ENCODE data around the gene PRKCA.
"Not testable (repeated sequence)": the region's sequence is repeated elsewhere in the genome, so short reads cannot be mapped to it uniquely, and the experiment has no call there.

PRKCA gene

DNA sequence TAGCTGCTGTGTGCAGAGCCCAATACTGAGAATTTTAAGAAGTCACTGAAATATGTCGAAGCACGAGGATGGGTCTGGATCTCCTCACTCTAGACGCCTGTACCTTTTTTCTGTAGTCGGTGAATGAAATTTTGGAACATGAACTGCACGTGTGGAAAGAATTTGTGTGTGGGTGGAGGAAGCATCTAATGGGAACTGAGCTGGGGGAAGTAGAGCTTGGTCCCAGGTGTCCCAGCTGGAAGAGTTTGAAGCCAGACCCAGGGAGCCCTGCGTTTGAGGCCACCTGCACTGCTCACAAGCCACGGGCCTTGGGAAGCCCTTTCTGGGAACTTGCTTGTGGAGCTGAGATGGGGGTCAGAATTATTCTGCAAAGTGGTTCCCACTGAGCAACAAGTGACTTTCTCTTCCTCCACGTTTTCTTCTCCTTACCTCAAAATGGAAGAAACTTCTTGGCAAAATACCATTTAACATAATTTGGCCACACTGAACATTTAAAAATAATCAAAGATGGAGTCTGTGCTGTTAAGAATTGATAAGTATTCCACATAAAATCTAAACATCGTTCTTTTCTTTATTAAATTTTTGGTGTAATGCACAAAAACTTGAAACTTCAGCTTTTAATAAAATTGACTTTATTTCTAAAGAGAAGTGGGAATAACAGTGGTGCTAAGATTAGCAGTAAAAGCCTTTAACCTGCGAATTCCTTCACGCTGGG is 163.8 kb downstream of the PRKCA start:
- DNase-seq (ENCODE audit: low read depth), result no peak

DNA sequence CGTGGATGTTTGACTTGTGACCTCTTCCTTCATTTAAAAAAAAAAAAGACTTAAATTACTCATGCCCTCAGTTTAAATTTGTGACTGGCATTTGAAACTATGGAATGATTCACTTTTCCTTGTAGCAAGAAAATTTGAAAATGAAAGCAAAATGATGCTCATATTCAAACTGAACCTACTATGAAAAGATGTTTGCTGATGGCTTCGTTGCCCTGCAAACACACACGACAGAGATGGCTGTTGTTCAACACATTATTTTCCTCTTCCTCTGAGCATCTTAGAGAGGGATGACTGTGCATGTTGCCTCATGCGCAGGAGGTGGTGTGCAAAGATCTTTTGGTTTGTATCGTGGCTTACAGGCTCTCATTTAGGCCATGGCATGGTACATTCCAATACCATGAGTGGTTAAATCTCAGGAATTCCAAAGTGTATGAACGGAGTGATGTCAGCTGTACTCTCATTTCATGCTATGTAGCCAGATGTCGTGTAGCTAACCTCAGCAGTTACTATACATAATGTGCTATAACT is 164.5 kb downstream of the PRKCA start:
- DNase-seq (ENCODE audit: low read depth), result peak; percentile 100

DNA sequence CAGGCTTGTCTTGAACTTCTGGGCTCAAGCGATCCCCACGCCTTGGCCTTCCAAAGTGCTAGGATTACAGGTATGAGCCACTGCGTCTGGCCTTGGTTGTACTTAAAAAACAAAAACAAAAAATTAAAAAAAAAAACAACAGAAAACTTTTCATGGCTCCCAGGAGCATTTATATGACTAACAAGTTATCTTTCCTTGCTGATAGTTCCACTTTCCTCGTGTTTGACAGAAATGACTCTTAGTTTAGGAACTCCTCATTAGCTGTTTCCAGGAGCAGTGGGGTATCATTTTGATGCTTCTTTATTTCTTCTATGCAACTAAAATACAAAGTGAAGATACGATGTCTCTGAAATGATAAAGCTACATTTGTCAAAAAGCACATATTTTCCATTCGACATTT is 165.4 kb downstream of the PRKCA start:
- DNase-seq (ENCODE audit: low read depth), result peak; percentile 49

DNA sequence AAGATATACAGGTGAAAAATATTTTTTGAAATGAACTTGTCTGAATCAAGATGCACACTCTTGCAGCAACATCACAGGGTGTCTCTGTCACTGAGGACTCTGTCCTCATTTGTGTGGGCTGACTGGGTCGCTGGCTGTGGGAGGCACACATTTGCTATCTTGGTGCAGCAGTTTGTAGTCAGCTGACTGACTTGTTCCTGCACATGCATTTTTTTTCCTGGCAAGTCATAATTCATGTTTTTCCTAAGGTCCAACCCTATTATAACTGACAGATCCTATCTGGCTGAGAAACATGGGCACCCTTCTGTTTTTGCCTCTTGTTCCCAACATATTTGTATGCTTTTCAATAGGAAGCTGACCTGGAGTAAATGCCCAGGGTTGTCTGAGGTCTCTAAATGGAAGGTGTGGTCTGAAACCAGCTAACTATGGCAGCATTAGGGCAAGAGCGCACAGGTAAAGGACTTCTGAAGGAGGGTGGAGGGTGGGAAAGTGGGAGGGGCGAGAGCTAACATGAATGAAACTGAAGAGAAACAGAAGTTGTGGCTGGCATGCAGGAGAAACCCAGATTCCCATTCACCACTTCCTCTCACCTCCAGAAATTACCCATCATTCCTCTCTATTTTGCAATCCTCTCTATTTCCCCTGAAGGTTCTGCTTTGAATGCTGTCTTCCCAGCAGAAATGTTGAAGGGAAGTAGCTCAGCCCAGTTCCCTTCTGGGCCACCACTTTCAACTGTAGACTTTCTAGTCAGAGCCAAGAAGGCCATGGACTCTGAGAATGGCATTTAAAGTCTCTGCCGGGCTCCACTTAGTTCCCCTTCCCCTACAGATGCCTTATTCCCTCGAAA is 166.1 kb downstream of the PRKCA start:
- DNase-seq (ENCODE audit: low read depth), result peak; percentile 72

DNA sequence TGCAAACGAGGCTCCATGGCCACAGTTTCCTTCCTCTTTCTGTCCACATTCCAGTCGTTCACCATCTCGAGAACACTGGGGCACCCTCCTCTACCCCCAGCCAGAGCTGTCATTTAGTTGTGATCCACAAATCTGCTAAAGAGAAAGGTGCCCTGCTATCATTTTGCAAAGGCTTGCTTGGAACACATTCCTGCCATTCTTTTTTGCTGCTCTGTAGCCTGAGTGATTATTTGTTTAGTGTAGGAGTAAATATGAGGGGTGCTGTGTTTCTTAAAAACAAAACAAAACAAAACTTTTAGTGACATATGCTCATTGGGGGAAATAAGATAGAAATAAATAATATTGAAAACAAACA is 166.7 kb downstream of the PRKCA start:
- DNase-seq (ENCODE audit: low read depth), result no peak

DNA sequence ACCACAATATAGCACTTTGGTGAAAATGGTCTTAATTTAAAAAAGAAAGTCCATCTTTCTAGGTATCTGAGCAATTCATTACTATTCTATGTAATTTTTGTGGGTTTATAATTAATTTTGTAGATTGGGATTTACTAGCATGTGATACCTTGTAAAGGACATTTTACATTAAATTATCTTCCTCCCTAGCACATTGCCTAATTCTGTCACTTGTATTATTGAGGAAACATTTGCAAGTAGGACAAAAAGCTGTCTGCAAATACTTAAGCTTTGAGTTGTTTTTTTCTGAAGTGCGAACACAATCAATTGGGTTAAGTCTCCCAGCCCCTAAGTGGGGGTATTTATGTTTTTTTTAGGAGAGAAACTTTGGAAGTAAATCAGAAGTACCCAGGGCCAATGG is 167.0 kb downstream of the PRKCA start:
- no peak for DNase-seq (ENCODE audit: low read depth)

DNA sequence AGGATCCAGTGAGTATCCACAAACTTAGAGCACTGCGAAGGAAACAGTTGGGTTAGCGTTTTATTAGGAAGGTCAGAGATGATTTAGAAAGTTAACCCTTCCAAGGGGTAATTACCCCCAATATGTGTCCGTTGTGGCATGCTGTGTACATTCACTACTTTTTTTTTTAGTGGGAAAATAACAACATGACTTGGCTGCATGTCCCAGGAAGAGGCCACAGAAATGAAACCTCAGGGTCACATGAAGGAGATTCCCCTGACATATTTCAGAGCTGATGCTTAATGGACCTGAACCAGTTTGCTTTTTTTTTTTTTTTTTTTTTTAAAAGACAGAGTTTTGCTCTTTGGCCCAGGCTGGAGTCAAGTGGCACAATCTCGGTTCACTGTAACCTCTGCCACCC is 167.5 kb downstream of the PRKCA start:
- no peak for DNase-seq (ENCODE audit: low read depth)

DNA sequence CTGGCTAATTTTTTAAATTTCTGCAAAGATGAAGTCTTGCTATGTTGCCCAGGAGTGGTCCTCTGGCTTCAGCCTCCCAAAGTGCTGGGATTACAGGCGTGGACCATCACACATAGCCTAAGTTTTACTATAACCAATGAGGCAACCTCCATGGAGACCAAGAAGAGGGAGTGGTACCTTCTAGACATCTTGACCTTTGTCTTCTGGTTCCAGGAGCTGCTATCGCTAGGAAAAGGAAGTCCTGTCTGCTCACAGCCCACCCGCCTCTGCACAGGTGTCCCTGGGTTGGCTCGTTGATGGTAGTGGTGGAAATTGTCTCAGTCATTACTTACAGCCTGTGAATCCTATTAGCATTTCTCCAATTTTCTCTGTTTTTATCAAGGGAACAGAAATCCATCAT is 169.7 kb downstream of the PRKCA start:
- DNase-seq (ENCODE audit: low read depth), result no peak

DNA sequence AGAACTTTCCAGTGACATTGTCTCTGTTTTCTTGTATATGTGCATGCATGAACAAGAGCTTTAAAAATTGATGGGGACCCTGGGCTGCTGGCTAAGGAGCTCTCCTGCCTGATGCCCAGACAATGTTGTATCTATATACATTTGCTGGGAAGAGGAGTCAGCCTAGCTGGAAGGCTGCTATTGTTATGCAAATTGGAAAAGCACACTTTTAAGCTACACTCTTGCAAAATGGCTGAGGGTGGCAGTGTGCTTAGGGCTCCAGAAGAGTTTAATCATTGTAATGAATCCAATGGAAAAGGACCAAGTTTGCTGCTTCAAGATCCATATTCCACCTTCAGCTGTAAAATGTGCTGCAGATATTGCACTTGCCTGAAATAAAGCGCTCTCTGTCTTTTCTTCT is 171.8 kb downstream of the PRKCA start:
- DNase-seq (ENCODE audit: low read depth), result no peak

DNA sequence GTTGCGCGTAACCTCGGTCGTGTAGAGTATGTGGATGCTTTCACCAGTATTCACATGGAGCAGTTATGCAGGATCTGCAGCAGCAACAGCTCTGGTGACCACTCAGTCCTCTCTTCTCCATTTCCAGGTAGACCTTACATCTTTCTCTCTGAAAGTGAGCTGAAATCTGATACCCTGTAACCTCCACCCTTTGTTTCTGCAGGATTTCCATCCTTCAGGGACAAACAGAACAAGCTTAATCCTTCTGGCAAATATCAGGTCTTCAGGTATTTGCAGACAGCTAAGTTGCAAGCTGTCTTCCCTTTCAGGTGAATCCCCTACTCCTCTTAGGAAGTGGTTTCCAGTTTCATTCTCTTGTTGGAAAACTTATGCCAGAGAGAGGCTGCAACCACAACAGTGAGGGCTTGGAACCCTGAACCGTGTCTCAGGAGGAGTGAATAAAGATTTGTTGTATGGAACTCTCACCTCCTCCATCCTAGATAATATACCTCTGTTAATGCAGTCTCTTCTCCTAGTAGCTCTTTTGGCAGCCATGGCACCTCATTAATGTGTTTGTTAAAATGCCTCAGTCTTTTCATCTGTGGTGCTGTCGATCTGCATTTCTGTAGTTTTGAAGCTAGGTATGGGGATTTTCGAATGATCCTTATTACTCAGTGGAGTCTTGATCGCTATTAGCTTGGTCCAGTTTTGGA is 172.5 kb downstream of the PRKCA start:
- no peak for DNase-seq (ENCODE audit: low read depth)

DNA sequence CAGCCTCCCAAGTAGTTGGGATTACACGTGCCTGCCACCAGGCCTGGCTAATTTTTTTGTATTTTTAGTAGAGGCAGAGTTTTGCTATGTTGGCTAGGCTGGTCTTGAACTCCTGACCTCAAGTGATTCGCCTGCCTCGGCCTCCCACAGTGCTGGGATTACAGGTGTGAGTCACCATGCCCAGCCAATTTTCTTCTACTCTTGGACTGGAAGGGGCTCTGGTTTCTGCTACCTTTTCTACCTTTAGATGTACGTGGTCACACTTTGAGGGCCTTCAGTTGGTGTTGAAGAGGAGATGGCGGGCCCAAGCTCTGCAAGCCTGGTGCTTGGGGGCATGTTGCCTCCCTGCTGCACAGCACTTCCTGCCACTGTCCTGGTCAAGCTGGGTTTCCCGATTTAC is 173.6 kb downstream of the PRKCA start:
- no peak for DNase-seq (ENCODE audit: low read depth)

DNA sequence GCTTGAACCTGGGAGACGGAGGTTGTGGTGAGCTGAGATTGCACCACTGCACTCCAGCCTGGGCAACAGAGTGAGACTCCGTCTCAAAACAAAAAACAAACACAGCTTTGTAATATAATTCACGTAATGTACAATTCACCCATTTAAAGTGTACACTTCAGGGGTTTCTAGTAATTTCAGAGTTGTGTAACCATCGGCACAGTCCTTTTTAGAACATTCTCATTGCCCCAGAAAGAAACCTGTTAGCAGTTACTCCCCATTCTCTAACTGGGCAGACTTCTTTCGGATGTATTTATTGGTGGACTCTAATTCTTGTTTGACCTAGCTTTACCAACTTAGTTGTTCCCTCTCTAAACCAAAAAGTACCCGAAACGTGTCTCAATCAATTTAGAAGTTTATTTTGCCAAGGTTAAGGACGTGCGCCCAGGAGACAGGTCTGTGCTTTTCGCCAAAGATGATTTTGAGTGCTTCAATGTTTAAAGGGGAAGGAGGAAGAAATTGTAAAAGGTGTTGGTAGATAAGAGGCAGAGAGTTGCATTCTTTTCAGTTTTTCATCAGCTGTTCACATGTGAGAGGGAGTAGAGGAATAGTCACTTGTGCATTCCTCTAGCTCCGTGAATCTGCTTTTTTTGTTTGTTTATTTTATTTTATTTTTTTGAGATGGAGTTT is 175.3 kb downstream of the PRKCA start:
- DNase-seq (ENCODE audit: low read depth), result no peak

DNA sequence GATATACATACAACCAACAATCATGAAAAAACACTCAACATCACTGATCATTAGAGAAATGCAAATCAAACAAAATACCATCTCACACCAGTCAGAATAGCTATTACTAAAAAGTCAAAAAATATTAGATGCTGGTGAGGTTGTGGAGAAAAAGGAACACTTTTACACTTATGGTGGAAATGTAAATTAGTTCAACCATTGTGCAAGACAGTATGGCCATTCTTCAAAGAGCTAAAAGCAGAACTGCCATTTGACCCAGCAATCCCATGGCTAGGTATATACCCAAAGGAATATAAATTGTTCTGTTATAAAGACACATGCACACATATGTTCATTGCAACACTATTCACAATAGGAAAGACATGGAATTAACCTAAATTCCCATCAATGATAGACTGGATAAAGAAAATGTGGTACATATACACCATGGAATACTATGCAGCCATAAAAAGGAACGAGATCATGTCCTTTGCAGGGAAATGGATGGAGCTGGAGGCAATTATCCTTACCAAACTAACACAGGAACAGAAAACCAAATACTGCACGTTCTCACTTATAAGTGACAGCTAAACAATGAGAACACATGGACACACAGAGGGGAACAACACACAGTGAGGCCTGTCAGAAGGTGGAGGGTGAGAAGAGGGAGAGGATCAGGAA is 176.9 kb downstream of the PRKCA start:
- not testable (repeated sequence) for DNase-seq (ENCODE audit: low read depth)

DNA sequence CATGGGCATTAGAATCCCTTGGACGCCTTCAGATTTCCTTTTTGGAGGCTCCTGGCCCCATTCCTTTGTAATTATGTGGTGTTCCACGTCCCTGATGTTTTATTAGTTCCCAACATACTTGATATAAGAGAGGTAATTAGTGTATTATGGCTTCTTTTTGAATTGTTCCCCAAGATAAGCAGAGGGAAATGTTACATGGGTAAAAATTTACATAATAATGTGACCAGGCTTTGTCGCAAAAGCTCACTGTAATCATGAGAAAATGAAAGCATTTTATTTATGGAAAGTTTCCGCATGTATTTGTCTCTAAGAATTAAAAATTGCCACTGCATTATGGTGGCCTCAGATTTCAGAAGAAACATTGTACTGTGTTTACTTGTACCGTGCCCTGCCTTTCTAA is 177.8 kb downstream of the PRKCA start:
- no peak for DNase-seq (ENCODE audit: low read depth)

DNA sequence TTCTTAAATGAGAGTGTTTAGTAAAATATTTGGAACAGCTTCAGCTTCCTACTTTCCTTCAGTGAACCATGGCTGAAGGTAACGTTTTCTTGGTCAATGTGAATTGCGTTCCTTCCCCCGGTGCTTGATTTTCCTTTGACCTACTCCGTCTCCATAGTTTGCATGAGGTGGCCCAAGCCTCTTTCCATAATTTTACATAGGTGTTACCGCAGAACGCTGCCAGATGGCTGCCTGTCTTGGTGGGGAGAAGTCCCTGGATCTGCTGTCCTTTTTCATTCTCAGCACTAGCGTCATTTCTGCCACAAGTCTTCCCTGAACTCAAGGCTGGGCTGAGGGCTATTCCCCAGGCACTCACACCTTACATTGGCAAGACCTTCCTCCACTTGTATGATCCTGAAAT is 178.4 kb downstream of the PRKCA start:
- DNase-seq (ENCODE audit: low read depth), result no peak

DNA sequence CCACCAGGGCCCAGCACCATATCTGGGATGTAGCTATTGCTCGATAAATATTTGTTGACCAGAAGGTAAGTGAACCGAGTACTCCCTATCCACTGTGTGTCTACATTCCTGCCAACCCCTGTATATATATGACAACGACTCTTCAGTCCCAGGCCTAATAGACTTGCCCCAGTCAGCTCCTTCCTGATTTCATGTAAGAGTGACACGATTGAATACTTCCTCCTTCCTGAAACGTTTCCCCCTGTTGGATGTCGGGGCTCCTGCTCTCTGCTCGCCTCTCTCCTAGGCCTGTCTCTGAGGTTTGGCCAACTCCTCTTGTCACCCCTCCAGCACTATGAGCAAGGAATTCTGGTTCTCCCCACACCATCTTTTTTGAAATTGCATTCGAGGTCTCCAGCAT is 178.9 kb downstream of the PRKCA start:
- no peak for DNase-seq (ENCODE audit: low read depth)

DNA sequence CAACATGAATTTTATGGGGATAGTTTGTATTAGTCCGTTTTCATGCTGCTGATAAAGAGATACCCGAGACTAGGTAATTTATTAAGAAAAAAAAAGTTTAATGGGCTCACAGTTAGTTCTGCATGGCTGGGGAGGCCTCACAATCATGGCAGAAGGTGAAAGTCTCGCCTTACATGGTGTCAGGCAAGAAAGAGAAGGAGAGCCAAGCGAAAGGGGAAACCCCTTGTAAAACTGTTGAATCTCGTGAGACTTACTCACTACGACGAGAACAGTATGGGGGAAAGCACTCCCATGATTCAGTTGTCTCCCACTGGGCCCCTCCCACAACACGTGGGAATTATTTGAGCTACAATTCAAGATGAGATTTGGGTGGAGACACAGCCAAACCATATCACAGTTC is 181.5 kb downstream of the PRKCA start:
- no peak for DNase-seq (ENCODE audit: low read depth)

DNA sequence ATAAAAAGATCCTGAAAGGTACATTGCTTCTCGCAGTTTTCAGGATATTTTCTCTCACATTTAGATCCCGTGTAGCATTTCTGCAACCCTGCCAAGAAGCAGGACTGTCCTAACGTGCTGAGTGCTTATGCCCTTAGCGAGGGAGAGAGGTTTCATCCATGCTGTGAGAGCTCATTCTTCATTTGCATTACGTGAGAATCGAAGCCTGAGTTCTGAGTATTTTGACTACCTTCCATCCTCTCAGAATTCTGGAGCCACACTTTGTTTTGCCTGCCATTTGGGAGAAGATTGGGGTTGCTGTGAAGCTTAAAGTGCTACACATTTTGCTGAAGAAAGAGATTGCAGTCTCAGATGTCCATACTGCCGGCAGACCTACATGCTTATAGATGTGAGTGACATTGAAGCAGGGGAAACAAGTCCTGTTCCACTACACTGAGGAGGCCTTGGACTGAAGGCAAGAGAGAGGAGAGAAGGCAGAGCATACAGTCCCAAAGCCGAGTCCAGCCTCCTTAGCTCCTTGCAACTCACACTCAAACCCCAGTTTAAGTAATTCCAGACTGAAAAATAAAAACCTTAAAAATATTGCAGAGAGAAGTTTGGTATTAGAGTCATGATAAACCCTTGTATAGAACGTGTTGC is 183.0 kb downstream of the PRKCA start:
- no peak for DNase-seq (ENCODE audit: low read depth)

DNA sequence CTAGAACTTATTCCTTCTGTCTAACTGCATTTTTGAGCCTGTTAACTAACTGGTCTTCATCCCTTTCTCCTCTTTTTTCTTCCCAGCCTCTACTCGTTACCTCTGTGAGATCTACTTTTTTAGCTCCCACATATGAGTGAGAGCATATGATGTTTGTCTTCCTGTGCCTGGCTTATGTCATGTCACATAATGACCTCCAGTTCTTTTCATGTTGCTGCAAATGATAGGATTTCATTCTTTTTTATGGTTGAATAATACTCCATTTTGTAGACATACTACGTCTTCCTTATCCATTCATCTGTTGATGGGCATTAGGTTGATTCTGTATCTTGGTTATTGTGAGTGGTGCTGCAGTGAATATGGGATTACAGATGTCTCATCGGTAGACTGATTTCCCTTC is 184.7 kb downstream of the PRKCA start:
- no peak for DNase-seq (ENCODE audit: low read depth)

DNA sequence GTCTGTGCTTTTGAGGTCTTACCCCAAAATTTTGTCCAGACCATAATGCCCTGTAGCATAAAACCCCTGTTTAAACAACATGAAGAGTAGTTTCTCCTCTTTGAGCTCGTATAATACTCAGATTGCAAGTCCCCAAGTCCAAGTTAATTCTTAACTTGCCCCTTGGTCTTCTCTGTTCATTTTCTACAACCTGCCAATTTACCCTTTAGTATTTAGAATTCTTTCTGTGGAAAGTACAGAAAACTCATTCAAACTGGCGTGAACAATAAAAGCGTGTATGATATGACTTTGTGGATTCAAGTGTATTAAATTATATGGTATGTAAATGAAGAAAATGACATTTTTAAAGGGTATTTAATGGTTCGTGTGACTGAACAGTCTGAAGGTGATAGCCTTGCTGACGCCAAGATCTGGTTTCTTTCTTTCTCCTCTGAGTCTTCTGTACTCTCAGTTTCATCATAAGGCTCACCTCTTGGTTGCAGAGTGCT is 185.6 kb downstream of the PRKCA start:
- no peak for DNase-seq (ENCODE audit: low read depth)

DNA sequence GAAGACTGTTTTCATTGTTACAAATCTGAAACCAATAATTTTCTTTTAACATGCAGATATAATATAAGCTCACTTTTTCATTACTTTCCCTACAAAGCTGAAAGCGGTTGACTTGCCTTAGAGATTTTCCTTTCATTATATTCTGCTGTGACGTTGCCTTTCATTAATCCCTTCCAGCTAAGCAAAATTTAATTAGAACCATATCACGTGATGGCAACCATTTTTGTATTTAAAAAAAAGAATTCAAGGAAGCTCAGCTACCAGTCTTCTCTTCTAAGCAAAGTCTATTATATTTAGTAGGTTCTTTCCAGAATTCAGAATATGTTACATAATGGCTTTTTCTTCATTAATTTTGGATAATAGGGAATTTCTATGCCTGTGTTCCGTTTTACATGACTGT is 186.5 kb downstream of the PRKCA start:
- no peak for DNase-seq (ENCODE audit: low read depth)
